Right lobe of liver (tissue), 4 donors: ENCODE results near the gene CEP112.

Experiments
- POLR2A ChIP-seq: fragments of 450-650 bp; IDR thresholded peaks from one replicate; pipeline ENCODE4 v1.6.1; 2017; ENCODE audit warnings: antibody characterized with exemption, mild to moderate bottlenecking
- TF ChIP-seq, protein P1 (sequence below), 4 donors: fragments of 200-600 bp in 3 of 4; fragments of 450-650 bp in 1 of 4; IDR thresholded peaks; one replicate each; pipeline versions ENCODE4 v1.5.1 to v1.8.0; 2016 to 2022; ENCODE audit warnings: antibody characterized with exemption in 4 of 4, mild to moderate bottlenecking in 2 of 4
- donor health status: DM: no; HTN: no; CAD: no.
- donor health status: DM: no; HTN: no; CAD: no.
- donor health status: DM: no; HTN: yes; CAD: no.

- TF ChIP-seq POLR2A = no peak
- TF ChIP-seq, protein P1, sequence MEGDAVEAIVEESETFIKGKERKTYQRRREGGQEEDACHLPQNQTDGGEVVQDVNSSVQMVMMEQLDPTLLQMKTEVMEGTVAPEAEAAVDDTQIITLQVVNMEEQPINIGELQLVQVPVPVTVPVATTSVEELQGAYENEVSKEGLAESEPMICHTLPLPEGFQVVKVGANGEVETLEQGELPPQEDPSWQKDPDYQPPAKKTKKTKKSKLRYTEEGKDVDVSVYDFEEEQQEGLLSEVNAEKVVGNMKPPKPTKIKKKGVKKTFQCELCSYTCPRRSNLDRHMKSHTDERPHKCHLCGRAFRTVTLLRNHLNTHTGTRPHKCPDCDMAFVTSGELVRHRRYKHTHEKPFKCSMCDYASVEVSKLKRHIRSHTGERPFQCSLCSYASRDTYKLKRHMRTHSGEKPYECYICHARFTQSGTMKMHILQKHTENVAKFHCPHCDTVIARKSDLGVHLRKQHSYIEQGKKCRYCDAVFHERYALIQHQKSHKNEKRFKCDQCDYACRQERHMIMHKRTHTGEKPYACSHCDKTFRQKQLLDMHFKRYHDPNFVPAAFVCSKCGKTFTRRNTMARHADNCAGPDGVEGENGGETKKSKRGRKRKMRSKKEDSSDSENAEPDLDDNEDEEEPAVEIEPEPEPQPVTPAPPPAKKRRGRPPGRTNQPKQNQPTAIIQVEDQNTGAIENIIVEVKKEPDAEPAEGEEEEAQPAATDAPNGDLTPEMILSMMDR (IDR thresholded peaks at IDR 0.05) = no peak
These were observed 458.6 kb downstream of the CEP112 start for GRCh38 chr17:65733314-65733713.
